Muscle of leg (tissue), 16 donors: ENCODE results near the gene SNX18. TPM values are rescaled to one million over a fixed set of nuclear protein-coding genes. Genes with fewer than 3 reads are reported as not detected.

ENCODE experiments used
- DNase-seq: peaks from one replicate; pipeline ENCODE4 v3.0.0; 2013
- H3K27ac ChIP-seq: one replicate; pipeline ENCODE4 v1.5.1; 2013; ENCODE audit warnings: mild to moderate bottlenecking, low read length, control low read depth
- H3K27me3 ChIP-seq: one replicate; pipeline ENCODE4 v1.6.1; 2013; ENCODE audit warnings: low read length; ENCODE audit not compliant: control insufficient read depth, insufficient read depth
- H3K36me3 ChIP-seq: one replicate; pipeline ENCODE4 v1.6.1; 2013; ENCODE audit warnings: low read length; ENCODE audit not compliant: control insufficient read depth, insufficient read depth
- H3K4me1 ChIP-seq: one replicate; pipeline ENCODE4 v1.6.1; 2013; ENCODE audit warnings: low read length; ENCODE audit not compliant: control insufficient read depth, insufficient read depth
- H3K4me3 ChIP-seq: one replicate; pipeline ENCODE4 v1.5.1; 2013; ENCODE audit warnings: low read length, control low read depth
- H3K9me3 ChIP-seq: replicated peaks from 2 replicates; pipeline ENCODE4 v1.6.1; 2013; ENCODE audit warnings: low read depth, low read length; ENCODE audit not compliant: control insufficient read depth
- WGBS: methylation state at CpG from one replicate; pipeline ENCODE4 v1.1.5; 2013; ENCODE audit warnings: missing lambda C conversion rate; ENCODE audit not compliant: insufficient coverage; 5-methylcytosine and 5-hydroxymethylcytosine counted together
- long read RNA-seq, 11 donors: transcript quantifications; one replicate each; lab custom pipeline, GENCODE V29; 2026
- polyA plus RNA-seq, 8 donors: library from polyadenylated mRNA; unstranded; fragments of 120-200 nt; gene quantifications; one replicate each; pipeline versions ENCODE4 v1.2.1 to v1.2.3, GENCODE V29; 2013; ENCODE audit warnings: inconsistent platforms in 1 of 8, low replicate concordance in 1 of 8; ENCODE audit not compliant: insufficient read length in 8 of 8, insufficient read depth in 1 of 8
- total RNA-seq: library from RNA; stranded (reverse); fragments of 120-200 nt; gene quantifications from one replicate; pipeline ENCODE4 v1.2.4, GENCODE V29; 2013

The SNX18 gene
- total RNA-seq = 26.9 TPM
- polyA plus RNA-seq = 10 to 100 TPM; 23.4 to 43.5 (median 32.3) TPM
- long read RNA-seq, donor 1, full-length matches to known transcripts = 10 of 16 reads
- long read RNA-seq, donor 1, partial matches to known transcripts = 0 of 16 reads
- long read RNA-seq, donor 1, other reads (novel, unspliced or antisense) = 6 of 16 reads
- long read RNA-seq, donor 2, full-length matches to known transcripts = 4 of 4 reads
- long read RNA-seq, donor 2, partial matches to known transcripts = 0 of 4 reads
- long read RNA-seq, donor 2, other reads (novel, unspliced or antisense) = 0 of 4 reads
- long read RNA-seq, donor 3, full-length matches to known transcripts = 11 of 52 reads
- long read RNA-seq, donor 3, partial matches to known transcripts = 25 of 52 reads
- long read RNA-seq, donor 3, other reads (novel, unspliced or antisense) = 16 of 52 reads
- long read RNA-seq, donor 4, full-length matches to known transcripts = 15 of 22 reads
- long read RNA-seq, donor 4, partial matches to known transcripts = 0 of 22 reads
- long read RNA-seq, donor 4, other reads (novel, unspliced or antisense) = 7 of 22 reads
- long read RNA-seq, donor 5, full-length matches to known transcripts = 27 of 130 reads
- long read RNA-seq, donor 5, partial matches to known transcripts = 84 of 130 reads
- long read RNA-seq, donor 5, other reads (novel, unspliced or antisense) = 19 of 130 reads
- long read RNA-seq, donor 6, full-length matches to known transcripts = 18 of 50 reads
- long read RNA-seq, donor 6, partial matches to known transcripts = 0 of 50 reads
- long read RNA-seq, donor 6, other reads (novel, unspliced or antisense) = 32 of 50 reads
- long read RNA-seq, donor 7, full-length matches to known transcripts = 11 of 20 reads
- long read RNA-seq, donor 7, partial matches to known transcripts = 0 of 20 reads
- long read RNA-seq, donor 7, other reads (novel, unspliced or antisense) = 9 of 20 reads
- long read RNA-seq, donor 8, full-length matches to known transcripts = 10 of 10 reads
- long read RNA-seq, donor 8, partial matches to known transcripts = 0 of 10 reads
- long read RNA-seq, donor 8, other reads (novel, unspliced or antisense) = 0 of 10 reads
- long read RNA-seq, donor 9, full-length matches to known transcripts = 13 of 31 reads
- long read RNA-seq, donor 9, partial matches to known transcripts = 0 of 31 reads
- long read RNA-seq, donor 9, other reads (novel, unspliced or antisense) = 18 of 31 reads
- long read RNA-seq, donor 10, full-length matches to known transcripts = 18 of 32 reads
- long read RNA-seq, donor 10, partial matches to known transcripts = 0 of 32 reads
- long read RNA-seq, donor 10, other reads (novel, unspliced or antisense) = 14 of 32 reads
- long read RNA-seq, donor 11, full-length matches to known transcripts = 13 of 19 reads
- long read RNA-seq, donor 11, partial matches to known transcripts = 0 of 19 reads
- long read RNA-seq, donor 11, other reads (novel, unspliced or antisense) = 6 of 19 reads

- peaks cover 7% of the 10 kb centered on the region for H3K36me3 ChIP-seq
- no peaks in the 10 kb centered on the region for H3K27me3 ChIP-seq
- DNase-seq = peak; percentile 98
- WGBS = under 1% methylated on average over 88 of the region's 88 CpGs
- peak within 1 kb of the TSS; percentile 66 for H3K4me3 ChIP-seq
- H3K4me1 ChIP-seq = peaks cover 29% of the 10 kb centered on the region
- no peaks in the 10 kb centered on the region for H3K9me3 ChIP-seq
- peak within 1 kb of the TSS; percentile 86 for H3K27ac ChIP-seq
These were observed at the start of gene SNX18 for GRCh38 chr5:54517512-54518145. SNX18 (plus strand) TSS chr5:54517759; CDS start chr5:54517953, 194 bp downstream.

GRCh38 chr5:54469622-54470021 lies 47.9 kb upstream of the SNX18 start:
- peak; percentile 58 for DNase-seq
- Histone ChIP-seq H3K27me3 (no peaks in the 10 kb centered on the region), H3K27ac (peak overlapping the region; percentile 90), H3K36me3 (no peaks in the 10 kb centered on the region), H3K4me1 (peaks cover 8% of the 10 kb centered on the region), H3K4me3 (peak overlapping the region; percentile 2), H3K9me3 (no peaks in the 10 kb centered on the region)
- 38% methylated on average over 1 of the region's 2 CpGs for WGBS

GRCh38 chr5:54470128-54470527 lies 47.4 kb upstream of the SNX18 start:
- peak; percentile 89 for DNase-seq
- H3K27ac ChIP-seq = peak overlapping the region; percentile 90
- no CpG with 5 or more reads among the region's 2 CpGs for WGBS
- no peak overlapping the region for H3K4me3 ChIP-seq
- H3K27me3 ChIP-seq = no peaks in the 10 kb centered on the region
- H3K9me3 ChIP-seq = no peaks in the 10 kb centered on the region
- H3K4me1 ChIP-seq = peaks cover 8% of the 10 kb centered on the region
- H3K36me3 ChIP-seq = no peaks in the 10 kb centered on the region

GRCh38 chr5:54470677-54471076 lies 46.9 kb upstream of the SNX18 start:
- no peak overlapping the region for H3K4me3 ChIP-seq
- peak; percentile 60 for DNase-seq
- no peaks in the 10 kb centered on the region for H3K36me3 ChIP-seq
- WGBS = no CpG with 5 or more reads among the region's 1 CpG
- no peaks in the 10 kb centered on the region for H3K27me3 ChIP-seq
- H3K27ac ChIP-seq = peak overlapping the region; percentile 81
- no peaks in the 10 kb centered on the region for H3K9me3 ChIP-seq
- H3K4me1 ChIP-seq = peaks cover 8% of the 10 kb centered on the region

- H3K27ac ChIP-seq = no peak overlapping the region
- no peak overlapping the region for H3K4me3 ChIP-seq
- peaks cover 8% of the 10 kb centered on the region for H3K4me1 ChIP-seq
- no peaks in the 10 kb centered on the region for H3K27me3 ChIP-seq
- H3K9me3 ChIP-seq = no peaks in the 10 kb centered on the region
- 83% methylated on average over 1 of the region's 3 CpGs for WGBS
- no peak for DNase-seq
- no peaks in the 10 kb centered on the region for H3K36me3 ChIP-seq
These were observed 46.2 kb upstream of the SNX18 start for GRCh38 chr5:54471398-54471797.

GRCh38 chr5:54476682-54477081 lies 40.9 kb upstream of the SNX18 start:
- DNase-seq = no peak
- Histone ChIP-seq H3K4me3 (no peak overlapping the region), H3K9me3 (no peaks in the 10 kb centered on the region), H3K27me3 (no peaks in the 10 kb centered on the region), H3K36me3 (no peaks in the 10 kb centered on the region), H3K27ac (no peak overlapping the region), H3K4me1 (peaks cover 3% of the 10 kb centered on the region)
- no CpG with 5 or more reads among the region's 2 CpGs for WGBS

- Histone ChIP-seq H3K4me1 (peaks cover 3% of the 10 kb centered on the region), H3K9me3 (no peaks in the 10 kb centered on the region), H3K27ac (no peak overlapping the region), H3K4me3 (no peak overlapping the region), H3K36me3 (no peaks in the 10 kb centered on the region), H3K27me3 (no peaks in the 10 kb centered on the region)
- WGBS = no CpG with 5 or more reads among the region's 1 CpG
- no peak for DNase-seq
These were observed 39.5 kb upstream of the SNX18 start for GRCh38 chr5:54477941-54478478.

- peak overlapping the region; percentile 30 for H3K4me3 ChIP-seq
- H3K4me1 ChIP-seq = peaks cover 3% of the 10 kb centered on the region
- no peaks in the 10 kb centered on the region for H3K36me3 ChIP-seq
- peak; percentile 62 for DNase-seq
- H3K27ac ChIP-seq = peak overlapping the region; percentile 60
- H3K9me3 ChIP-seq = no peaks in the 10 kb centered on the region
- H3K27me3 ChIP-seq = no peaks in the 10 kb centered on the region
These were observed 37.3 kb upstream of the SNX18 start for GRCh38 chr5:54480296-54480695.
